Stimulated activated naive CD8-positive, alpha-beta T cell treated with anti-CD3 and anti-CD28 coated beads, Interleukin-15, Interleukin-2, amounts not matched to agents 100 ng/mL and 50 ng/mL, for 24 hours (primary cell): ENCODE measurements around the gene ZNF57.
"Not testable (repeated sequence)": the region's sequence is repeated elsewhere in the genome, so short reads cannot be mapped to it uniquely, and the experiment has no call there.

ENCODE experiments used
- H3K27ac Mint-ChIP-seq: one replicate; pipeline ENCODE4 v1.8.0; 2021; ENCODE audit warnings: mild to moderate bottlenecking, mixed read lengths
- H3K27me3 Mint-ChIP-seq: one replicate; pipeline ENCODE4 v1.8.0; 2021; ENCODE audit warnings: mixed read lengths
- H3K36me3 Mint-ChIP-seq: one replicate; pipeline ENCODE4 v1.8.0; 2021; ENCODE audit warnings: low read depth, mixed read lengths
- H3K4me1 Mint-ChIP-seq: one replicate; pipeline ENCODE4 v1.8.0; 2021; ENCODE audit warnings: low read depth, mixed read lengths
- H3K4me3 Mint-ChIP-seq: one replicate; pipeline ENCODE4 v1.8.0; 2021; ENCODE audit warnings: mild to moderate bottlenecking, mixed read lengths
- H3K9me3 Mint-ChIP-seq: one replicate; pipeline ENCODE4 v1.8.0; 2021; ENCODE audit warnings: mixed read lengths

Gene ZNF57

GRCh38 chr19:2926341-2927031 is 25.8 kb downstream of the ZNF57 start:
- H3K9me3 Mint-ChIP-seq: peaks cover 9% of the 10 kb centered on the region
- H3K4me1 Mint-ChIP-seq: no peaks in the 10 kb centered on the region
- peaks cover 12% of the 10 kb centered on the region for H3K36me3 Mint-ChIP-seq
- H3K27me3 Mint-ChIP-seq: no peaks in the 10 kb centered on the region
- H3K27ac Mint-ChIP-seq: no peak overlapping the region
- H3K4me3 Mint-ChIP-seq: no peak overlapping the region

- H3K27me3 Mint-ChIP-seq: no peaks in the 10 kb centered on the region
- peaks cover 15% of the 10 kb centered on the region for H3K36me3 Mint-ChIP-seq
- no peak overlapping the region for H3K4me3 Mint-ChIP-seq
- peaks cover 11% of the 10 kb centered on the region for H3K9me3 Mint-ChIP-seq
- H3K4me1 Mint-ChIP-seq: no peaks in the 10 kb centered on the region
- no peak overlapping the region for H3K27ac Mint-ChIP-seq
These were observed 26.3 kb downstream of the ZNF57 start for GRCh38 chr19:2927032-2927430.

- Mint-ChIP-seq H3K4me1 (no peaks in the 10 kb centered on the region), H3K27ac (no peak overlapping the region), H3K36me3 (peaks cover 71% of the 10 kb centered on the region), H3K4me3 (no peak overlapping the region), H3K27me3 (no peaks in the 10 kb centered on the region), H3K9me3 (peaks cover 25% of the 10 kb centered on the region)
These were observed 32.8 kb downstream of the ZNF57 start for GRCh38 chr19:2933490-2933910.

- not testable (repeated sequence) for H3K4me1 Mint-ChIP-seq, H3K4me3 Mint-ChIP-seq, H3K27me3 Mint-ChIP-seq, H3K27ac Mint-ChIP-seq
- Mint-ChIP-seq H3K36me3 (peaks cover 70% of the 10 kb centered on the region), H3K9me3 (peaks cover 21% of the 10 kb centered on the region)
These were observed 35.1 kb downstream of the ZNF57 start for GRCh38 chr19:2935863-2936262.

DNA sequence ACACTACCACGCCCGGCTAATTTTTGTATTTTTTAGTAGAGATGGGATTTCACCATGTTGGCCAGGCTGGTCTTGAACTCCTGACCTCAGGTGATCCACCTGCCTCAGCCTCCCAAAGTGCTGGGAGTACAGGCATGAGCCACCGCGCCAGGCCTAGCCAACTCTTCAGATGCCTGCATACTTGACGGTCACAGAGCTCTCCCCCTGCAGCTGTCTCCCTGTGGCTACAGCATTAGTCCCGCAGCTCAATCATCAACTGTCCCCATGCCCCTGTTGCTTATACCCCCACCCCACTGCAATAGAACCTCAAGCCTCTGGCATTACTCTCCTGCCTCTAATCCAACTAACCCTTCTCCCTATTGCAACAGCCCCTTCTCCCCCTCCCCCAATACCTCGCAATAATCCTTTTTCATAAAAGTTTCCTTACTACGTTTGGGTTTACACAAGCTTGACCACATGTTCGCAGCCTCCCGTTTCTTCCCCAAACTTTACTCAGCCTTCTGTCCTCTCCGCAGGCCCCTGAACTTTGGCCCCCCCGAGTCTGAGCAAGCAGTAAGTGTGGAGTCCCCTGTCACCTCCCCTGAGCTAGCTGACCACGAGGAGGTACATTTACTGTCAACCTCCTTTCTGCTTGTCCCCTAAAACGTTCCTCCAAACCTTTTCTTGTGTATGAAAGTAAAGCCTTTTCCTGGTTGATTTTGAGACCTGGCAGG is 42.4 kb downstream of the ZNF57 start:
- H3K27me3 Mint-ChIP-seq: no peaks in the 10 kb centered on the region
- peaks cover 15% of the 10 kb centered on the region for H3K36me3 Mint-ChIP-seq
- no peak overlapping the region for H3K27ac Mint-ChIP-seq
- H3K4me1 Mint-ChIP-seq: peaks cover 13% of the 10 kb centered on the region
- peak overlapping the region; percentile 35 for H3K4me3 Mint-ChIP-seq
- H3K9me3 Mint-ChIP-seq: no peaks in the 10 kb centered on the region

DNA sequence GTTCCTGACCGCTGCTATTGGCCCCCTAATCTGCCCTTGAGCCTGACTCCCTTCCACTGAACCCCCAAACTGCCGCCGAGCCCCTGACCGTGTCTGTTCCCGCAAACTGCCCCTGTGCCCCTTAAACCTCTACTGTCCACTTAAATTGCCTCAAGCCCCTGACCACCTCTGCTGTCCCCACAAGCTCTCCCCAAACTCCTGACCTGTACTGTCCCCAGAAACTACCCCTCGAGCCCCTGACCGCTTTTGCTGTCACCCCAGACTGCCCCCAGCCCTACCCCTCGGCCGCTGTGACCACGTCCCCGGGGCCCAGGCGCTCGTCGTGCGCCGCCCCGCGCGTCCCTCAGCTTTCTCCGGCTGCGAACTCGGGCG is 43.7 kb downstream of the ZNF57 start:
- peaks cover 21% of the 10 kb centered on the region for H3K4me1 Mint-ChIP-seq
- peak overlapping the region; percentile 45 for H3K27ac Mint-ChIP-seq
- H3K27me3 Mint-ChIP-seq: no peaks in the 10 kb centered on the region
- peak overlapping the region; percentile 93 for H3K4me3 Mint-ChIP-seq
- H3K36me3 Mint-ChIP-seq: peaks cover 11% of the 10 kb centered on the region
- no peaks in the 10 kb centered on the region for H3K9me3 Mint-ChIP-seq

DNA sequence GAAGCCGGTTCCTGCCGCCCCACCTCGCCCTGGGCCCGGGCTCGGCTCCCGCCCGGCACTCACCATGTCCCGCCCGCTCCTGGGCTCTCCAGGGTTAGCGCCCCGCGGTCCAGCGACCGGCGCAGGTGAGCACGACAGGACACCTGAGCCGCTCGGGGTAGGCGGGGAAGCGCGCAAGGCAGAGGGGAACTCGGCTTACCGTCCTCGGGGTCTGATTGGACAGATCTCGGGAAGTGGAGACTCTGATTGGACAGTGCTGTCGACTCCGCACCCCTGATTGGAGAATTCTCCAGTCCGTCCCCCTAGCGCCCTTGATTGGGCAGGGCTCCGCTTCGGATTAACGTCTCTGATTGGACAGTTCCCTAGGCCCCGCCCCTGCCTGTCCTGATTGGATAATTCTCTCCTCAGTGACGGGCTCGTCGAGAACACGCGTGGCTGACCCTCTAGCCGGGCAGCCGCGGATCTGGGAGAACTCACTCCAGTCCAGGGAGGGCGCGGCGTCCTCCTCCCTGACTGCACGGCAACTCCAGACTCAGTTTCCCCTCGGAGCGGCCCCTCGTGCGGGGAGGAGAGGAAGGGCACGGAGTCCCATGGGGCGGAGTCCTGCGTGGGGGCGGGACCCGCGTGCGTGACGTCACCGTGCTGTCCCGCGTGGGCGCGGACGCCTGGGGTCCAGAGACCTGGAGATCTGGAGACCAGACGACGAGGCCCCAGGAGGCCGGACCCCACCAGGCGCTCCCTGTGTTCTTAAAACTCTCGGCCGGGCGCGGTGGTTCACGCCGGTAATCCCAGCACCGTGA is 44.2 kb downstream of the ZNF57 start, which contains the start of gene ZNF77:
Gene ZNF77, minus strand, starts transcription at position 197 of the 800 bp plus-strand sequence. Its CDS starts 131 bp downstream, at position 66.
- H3K4me3 Mint-ChIP-seq: peak within 1 kb of the TSS; percentile 93
- peaks cover 9% of the 10 kb centered on the region for H3K36me3 Mint-ChIP-seq
- H3K9me3 Mint-ChIP-seq: no peaks in the 10 kb centered on the region
- no peaks in the 10 kb centered on the region for H3K27me3 Mint-ChIP-seq
- H3K4me1 Mint-ChIP-seq: peaks cover 27% of the 10 kb centered on the region
- H3K27ac Mint-ChIP-seq: peak within 1 kb of the TSS; percentile 98

DNA sequence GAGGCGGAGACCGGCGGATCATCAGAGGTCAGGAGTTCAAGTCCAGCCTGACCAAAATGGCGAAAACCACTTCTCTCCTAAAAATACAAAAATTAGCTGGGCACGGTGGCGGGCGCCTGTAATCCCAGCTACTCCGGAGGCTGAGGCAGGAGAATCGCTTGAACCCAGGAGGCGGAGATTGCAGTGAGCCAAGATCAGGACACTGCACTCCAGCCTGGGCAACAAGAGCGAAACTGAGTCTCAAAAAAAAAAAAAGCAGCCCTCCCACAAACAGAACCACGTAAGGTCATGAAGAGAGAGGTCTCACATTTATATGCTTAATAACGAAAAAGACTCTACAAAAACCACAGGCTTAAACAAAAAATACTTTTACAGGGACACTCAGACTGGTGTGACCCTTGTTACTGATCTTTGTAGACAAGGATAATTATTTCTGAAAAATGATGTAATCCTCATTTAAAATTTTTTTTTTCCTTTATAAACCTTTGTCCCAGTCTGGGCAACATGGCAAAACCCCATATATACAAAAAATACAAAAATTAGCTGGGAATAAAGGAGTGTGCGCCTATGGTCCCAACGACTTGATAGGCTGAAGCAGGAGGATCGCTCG is 45.0 kb downstream of the ZNF57 start:
- Mint-ChIP-seq H3K9me3 (no peaks in the 10 kb centered on the region), H3K4me1 (peaks cover 28% of the 10 kb centered on the region), H3K4me3 (peak overlapping the region; percentile 93), H3K36me3 (peaks cover 9% of the 10 kb centered on the region), H3K27ac (peak overlapping the region; percentile 98), H3K27me3 (no peaks in the 10 kb centered on the region)

DNA sequence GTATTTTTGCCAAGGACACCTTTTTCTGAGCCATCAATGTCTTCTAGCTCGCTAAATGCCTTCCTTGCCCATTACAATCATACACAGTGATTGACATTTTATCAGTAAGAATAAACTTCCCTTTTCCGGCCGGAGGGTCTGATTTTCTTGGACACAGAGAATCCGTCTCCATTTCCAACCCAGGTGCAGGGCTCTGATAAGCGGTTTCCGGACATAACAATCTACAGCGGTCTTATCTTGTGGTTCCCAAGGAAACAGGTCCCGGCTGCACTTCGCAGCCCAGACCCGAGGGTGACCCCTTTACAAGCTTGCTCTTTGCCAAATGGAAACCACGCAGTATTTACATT is 49.2 kb downstream of the ZNF57 start:
- H3K27ac Mint-ChIP-seq: peak overlapping the region; percentile 94
- no peaks in the 10 kb centered on the region for H3K27me3 Mint-ChIP-seq
- peak overlapping the region; percentile 95 for H3K4me3 Mint-ChIP-seq
- peaks cover 26% of the 10 kb centered on the region for H3K4me1 Mint-ChIP-seq
- peaks cover 9% of the 10 kb centered on the region for H3K36me3 Mint-ChIP-seq
- no peaks in the 10 kb centered on the region for H3K9me3 Mint-ChIP-seq

- no peaks in the 10 kb centered on the region for H3K9me3 Mint-ChIP-seq
- peak overlapping the region; percentile 94 for H3K27ac Mint-ChIP-seq
- H3K4me3 Mint-ChIP-seq: peak overlapping the region; percentile 95
- peaks cover 9% of the 10 kb centered on the region for H3K36me3 Mint-ChIP-seq
- H3K27me3 Mint-ChIP-seq: no peaks in the 10 kb centered on the region
- peaks cover 23% of the 10 kb centered on the region for H3K4me1 Mint-ChIP-seq
These were observed 49.8 kb downstream of the ZNF57 start for GRCh38 chr19:2950286-2951124.

- Mint-ChIP-seq H3K9me3 (no peaks in the 10 kb centered on the region), H3K36me3 (peaks cover 3% of the 10 kb centered on the region), H3K27me3 (no peaks in the 10 kb centered on the region), H3K4me1 (peaks cover 21% of the 10 kb centered on the region), H3K27ac (no peak overlapping the region), H3K4me3 (no peak overlapping the region)
These were observed 52.3 kb downstream of the ZNF57 start for GRCh38 chr19:2952953-2953481.

- Mint-ChIP-seq H3K4me1 (peaks cover 4% of the 10 kb centered on the region), H3K27me3 (no peaks in the 10 kb centered on the region), H3K4me3 (no peak overlapping the region), H3K36me3 (no peaks in the 10 kb centered on the region), H3K27ac (no peak overlapping the region), H3K9me3 (no peaks in the 10 kb centered on the region)
These were observed 56.4 kb downstream of the ZNF57 start for GRCh38 chr19:2957160-2957559.

DNA sequence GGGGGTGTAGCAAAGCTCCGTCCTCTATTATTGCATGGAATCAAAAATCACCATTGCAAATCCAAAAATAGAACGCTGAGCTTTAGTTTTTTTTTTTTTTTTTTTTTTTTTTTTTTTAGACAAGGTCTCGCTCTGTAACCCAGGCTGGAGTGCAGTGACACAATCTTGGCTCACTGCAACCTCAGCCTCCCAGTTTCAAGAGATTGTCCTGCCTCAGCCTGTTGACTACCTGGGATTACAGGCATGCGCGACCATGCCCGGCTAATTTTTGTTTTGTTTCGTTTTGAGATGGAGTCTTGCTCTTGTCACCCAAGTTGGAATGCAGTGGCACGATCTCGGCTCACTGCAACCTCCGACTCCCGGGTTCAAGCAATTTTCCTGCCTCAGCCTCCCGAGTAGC is 59.4 kb downstream of the ZNF57 start:
- H3K4me3 Mint-ChIP-seq: no peak overlapping the region
- no peak overlapping the region for H3K27ac Mint-ChIP-seq
- H3K36me3 Mint-ChIP-seq: no peaks in the 10 kb centered on the region
- H3K9me3 Mint-ChIP-seq: no peaks in the 10 kb centered on the region
- peaks cover 5% of the 10 kb centered on the region for H3K4me1 Mint-ChIP-seq
- no peaks in the 10 kb centered on the region for H3K27me3 Mint-ChIP-seq
